ENCODE measurements around the gene RNPEPL1.

Gene RNPEPL1

GRCh38 chr2:240604939-240605716, 36.8 kb downstream of the RNPEPL1 start:
- DNase-seq (ENCODE audit: low read depth): no peak
- H3K4me3 ChIP-seq (ENCODE audit: low read depth, low read length): no peak overlapping the region
- TF ChIP-seq, protein P1, sequence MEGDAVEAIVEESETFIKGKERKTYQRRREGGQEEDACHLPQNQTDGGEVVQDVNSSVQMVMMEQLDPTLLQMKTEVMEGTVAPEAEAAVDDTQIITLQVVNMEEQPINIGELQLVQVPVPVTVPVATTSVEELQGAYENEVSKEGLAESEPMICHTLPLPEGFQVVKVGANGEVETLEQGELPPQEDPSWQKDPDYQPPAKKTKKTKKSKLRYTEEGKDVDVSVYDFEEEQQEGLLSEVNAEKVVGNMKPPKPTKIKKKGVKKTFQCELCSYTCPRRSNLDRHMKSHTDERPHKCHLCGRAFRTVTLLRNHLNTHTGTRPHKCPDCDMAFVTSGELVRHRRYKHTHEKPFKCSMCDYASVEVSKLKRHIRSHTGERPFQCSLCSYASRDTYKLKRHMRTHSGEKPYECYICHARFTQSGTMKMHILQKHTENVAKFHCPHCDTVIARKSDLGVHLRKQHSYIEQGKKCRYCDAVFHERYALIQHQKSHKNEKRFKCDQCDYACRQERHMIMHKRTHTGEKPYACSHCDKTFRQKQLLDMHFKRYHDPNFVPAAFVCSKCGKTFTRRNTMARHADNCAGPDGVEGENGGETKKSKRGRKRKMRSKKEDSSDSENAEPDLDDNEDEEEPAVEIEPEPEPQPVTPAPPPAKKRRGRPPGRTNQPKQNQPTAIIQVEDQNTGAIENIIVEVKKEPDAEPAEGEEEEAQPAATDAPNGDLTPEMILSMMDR (IDR thresholded peaks at IDR 0.05; ENCODE audit: low read depth, low read length, missing control alignments): no peak
- in situ Hi-C loops (cut with HindIII; ENCODE audit: low sequenced_read_pairs): no loop called here

- in situ Hi-C loops (cut with HindIII; ENCODE audit: low sequenced_read_pairs): no loop called here
- no peak for DNase-seq (ENCODE audit: low read depth)
- TF ChIP-seq, protein P1 (IDR thresholded peaks at IDR 0.05; ENCODE audit: low read depth, low read length, missing control alignments): no peak
- H3K4me3 ChIP-seq (ENCODE audit: low read depth, low read length): no peak overlapping the region
Observed at GRCh38 chr2:240605867-240606743, 37.8 kb downstream of the RNPEPL1 start.

- DNase-seq (ENCODE audit: low read depth): no peak
- TF ChIP-seq, protein P1 (IDR thresholded peaks at IDR 0.05; ENCODE audit: low read depth, low read length, missing control alignments): no peak
- in situ Hi-C loops (cut with HindIII; ENCODE audit: low sequenced_read_pairs): no loop called here
- no peak overlapping the region for H3K4me3 ChIP-seq (ENCODE audit: low read depth, low read length)
Observed at GRCh38 chr2:240611601-240612210, 43.4 kb downstream of the RNPEPL1 start.

DNA sequence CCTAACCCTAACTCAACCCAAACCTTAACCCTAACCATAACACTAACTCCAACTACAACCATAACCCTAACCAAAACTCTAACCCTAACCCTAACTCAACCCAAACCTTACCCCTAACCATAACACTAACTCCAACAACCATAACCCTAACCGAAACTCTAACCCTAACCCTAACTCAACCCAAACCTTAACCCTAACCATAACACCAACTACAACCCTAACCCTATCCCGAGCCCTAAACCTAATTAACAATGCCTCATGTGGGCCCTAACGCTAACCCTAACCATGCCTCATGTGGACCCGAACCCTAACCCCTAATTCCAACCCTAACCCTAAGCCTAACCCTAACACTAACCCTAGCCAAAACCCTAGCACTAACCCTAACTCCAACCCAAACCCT, 45.5 kb downstream of the RNPEPL1 start:
- H3K4me3 ChIP-seq (ENCODE audit: low read depth, low read length): no peak overlapping the region
- TF ChIP-seq, protein P1 (IDR thresholded peaks at IDR 0.05; ENCODE audit: low read depth, low read length, missing control alignments): no peak
- no peak for DNase-seq (ENCODE audit: low read depth)
- in situ Hi-C loops (cut with HindIII; ENCODE audit: low sequenced_read_pairs): no loop called here

- DNase-seq (ENCODE audit: low read depth): no peak
- in situ Hi-C loops (cut with HindIII; ENCODE audit: low sequenced_read_pairs): no loop called here
- TF ChIP-seq, protein P1 (IDR thresholded peaks at IDR 0.05; ENCODE audit: low read depth, low read length, missing control alignments): no peak
- H3K4me3 ChIP-seq (ENCODE audit: low read depth, low read length): no peak overlapping the region
Observed at GRCh38 chr2:240614391-240614790, 46.1 kb downstream of the RNPEPL1 start.

DNA sequence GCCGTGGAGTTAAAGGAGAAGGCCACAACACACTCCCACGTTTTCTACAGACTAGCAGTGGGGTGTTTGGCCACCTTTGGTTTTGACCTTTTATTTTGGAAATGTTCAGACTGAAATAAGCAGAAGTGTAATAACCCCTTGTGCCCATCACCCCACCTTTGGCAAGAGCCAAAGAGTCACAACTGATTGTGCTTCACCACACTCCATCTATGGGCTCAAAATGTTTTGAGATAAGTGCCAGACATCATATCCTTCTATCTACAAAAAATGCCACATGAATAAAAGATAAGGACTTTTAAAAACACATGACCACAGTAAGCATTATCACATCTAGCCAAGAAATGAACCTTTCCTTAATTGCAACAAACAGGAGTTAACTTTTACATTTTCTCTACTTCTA, 47.1 kb downstream of the RNPEPL1 start:
- in situ Hi-C loops (cut with HindIII; ENCODE audit: low sequenced_read_pairs): no loop called here
- no peak overlapping the region for H3K4me3 ChIP-seq (ENCODE audit: low read depth, low read length)
- DNase-seq (ENCODE audit: low read depth): no peak
- TF ChIP-seq, protein P1 (IDR thresholded peaks at IDR 0.05; ENCODE audit: low read depth, low read length, missing control alignments): no peak
